ENCODE results near the gene FAIM.
"Not testable (repeated sequence)": the region's sequence is repeated elsewhere in the genome, so short reads cannot be mapped to it uniquely, and the experiment has no call there.

Gene FAIM

GRCh38 chr3:138668107-138668506 is 59.5 kb downstream of the FAIM start:
- no peak for DNase-seq (ENCODE audit: low read depth)
- H3K4me3 ChIP-seq (ENCODE audit: low read length) = no peak overlapping the region

GRCh38 chr3:138670407-138670806 is 61.8 kb downstream of the FAIM start:
- H3K4me3 ChIP-seq (ENCODE audit: low read length) = no peak overlapping the region
- no peak for DNase-seq (ENCODE audit: low read depth)
- TF ChIP-seq CTCF (conservative IDR thresholded peaks at IDR 0.05; ENCODE audit: low read depth, low read length) = no peak

More at GRCh38 chr3:138668107-138668506, 59.5 kb downstream of the FAIM start:
- no peak for TF ChIP-seq CTCF (conservative IDR thresholded peaks at IDR 0.05; ENCODE audit: low read depth, low read length)

- no peak overlapping the region for H3K4me3 ChIP-seq (ENCODE audit: low read length)
- no peak for TF ChIP-seq CTCF (conservative IDR thresholded peaks at IDR 0.05; ENCODE audit: low read depth, low read length)
- DNase-seq (ENCODE audit: low read depth) = no peak
Observed at GRCh38 chr3:138673641-138674530, 65.3 kb downstream of the FAIM start.

- TF ChIP-seq CTCF (conservative IDR thresholded peaks at IDR 0.05; ENCODE audit: low read depth, low read length) = no peak
- no peak for DNase-seq (ENCODE audit: low read depth)
- no peak overlapping the region for H3K4me3 ChIP-seq (ENCODE audit: low read length)
Observed at GRCh38 chr3:138675393-138675792, 66.8 kb downstream of the FAIM start.

- no peak overlapping the region for H3K4me3 ChIP-seq (ENCODE audit: low read length)
- TF ChIP-seq CTCF (conservative IDR thresholded peaks at IDR 0.05; ENCODE audit: low read depth, low read length) = no peak
- DNase-seq (ENCODE audit: low read depth) = no peak
Observed at GRCh38 chr3:138678086-138678485, 69.5 kb downstream of the FAIM start.

- no peak overlapping the region for H3K4me3 ChIP-seq (ENCODE audit: low read length)
- no peak for TF ChIP-seq CTCF (conservative IDR thresholded peaks at IDR 0.05; ENCODE audit: low read depth, low read length)
- no peak for DNase-seq (ENCODE audit: low read depth)
Observed at GRCh38 chr3:138678874-138679392, 70.4 kb downstream of the FAIM start.

GRCh38 chr3:138680974-138681373 is 72.4 kb downstream of the FAIM start:
- DNase-seq (ENCODE audit: low read depth); H3K4me3 ChIP-seq (ENCODE audit: low read length): not testable (repeated sequence)

Data from retinal pigment epithelial cell (primary cell).